Chondrocyte (in vitro differentiated cells): Measurements from ENCODE around the gene RCN1. TPM values are rescaled to one million over a fixed set of nuclear protein-coding genes. Genes with fewer than 3 reads are reported as not detected.

Source experiments
- DNase-seq: peaks from one replicate; pipeline ENCODE4 v3.0.0; 2021; ENCODE audit warnings: mixed read lengths, low spot score
- H3K27ac Mint-ChIP-seq: one replicate; pipeline ENCODE4 v1.8.0; 2021; ENCODE audit warnings: mild to moderate bottlenecking, moderate library complexity, mixed read lengths; ENCODE audit not compliant: unreplicated experiment
- H3K27me3 Mint-ChIP-seq: 2 replicates; pipeline ENCODE4 v1.8.0; 2021; ENCODE audit warnings: low read depth, mixed read lengths
- H3K36me3 Mint-ChIP-seq: 2 replicates; pipeline ENCODE4 v1.8.0; 2021; ENCODE audit warnings: low read depth, mixed read lengths
- H3K4me1 Mint-ChIP-seq: 2 replicates; pipeline ENCODE4 v1.8.0; 2021; ENCODE audit warnings: low read depth, mild to moderate bottlenecking, mixed read lengths
- H3K4me3 Mint-ChIP-seq: one replicate; pipeline ENCODE4 v1.8.0; 2021; ENCODE audit warnings: mild to moderate bottlenecking, moderate library complexity, mixed read lengths; ENCODE audit not compliant: unreplicated experiment
- H3K9me3 Mint-ChIP-seq: 2 replicates; pipeline ENCODE4 v1.8.0; 2021; ENCODE audit warnings: low read depth, mixed read lengths
- total RNA-seq: library from RNA; stranded (reverse); gene quantifications from 3 replicates; pipeline ENCODE4 v1.2.1, GENCODE V29; 2021
- TF ChIP-seq, protein P1 (sequence below): fragments of 200-600 bp; sonication (generic); IDR thresholded peaks from 2 replicates; pipeline ENCODE4 v1.5.0; 2021; ENCODE audit warnings: antibody characterized with exemption, mild to moderate bottlenecking, moderate library complexity

Gene RCN1
- total RNA-seq, 1 donor from 2014 or later: 232 TPM

DNA sequence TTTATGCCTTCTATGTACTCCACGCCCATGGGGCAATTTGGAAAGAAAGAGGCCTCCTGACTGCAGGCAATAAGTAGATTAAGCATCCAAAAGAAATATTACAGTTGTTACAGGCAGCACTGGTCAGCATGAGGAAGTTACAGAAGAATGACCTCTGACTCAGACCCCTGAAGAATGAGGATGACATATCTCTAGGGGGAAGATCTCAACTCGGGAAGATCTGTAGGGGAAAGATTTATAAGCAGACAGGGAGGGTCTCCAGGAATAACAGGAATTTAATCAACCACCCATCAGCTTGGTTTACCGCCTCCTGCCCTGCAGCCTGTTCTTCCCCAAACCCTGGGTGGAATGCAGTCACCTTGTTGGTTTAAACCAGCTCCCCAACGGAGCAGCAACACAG lies 58.0 kb downstream of the RCN1 start:
- no peak for DNase-seq
- H3K4me3 Mint-ChIP-seq: no peak overlapping the region

DNA sequence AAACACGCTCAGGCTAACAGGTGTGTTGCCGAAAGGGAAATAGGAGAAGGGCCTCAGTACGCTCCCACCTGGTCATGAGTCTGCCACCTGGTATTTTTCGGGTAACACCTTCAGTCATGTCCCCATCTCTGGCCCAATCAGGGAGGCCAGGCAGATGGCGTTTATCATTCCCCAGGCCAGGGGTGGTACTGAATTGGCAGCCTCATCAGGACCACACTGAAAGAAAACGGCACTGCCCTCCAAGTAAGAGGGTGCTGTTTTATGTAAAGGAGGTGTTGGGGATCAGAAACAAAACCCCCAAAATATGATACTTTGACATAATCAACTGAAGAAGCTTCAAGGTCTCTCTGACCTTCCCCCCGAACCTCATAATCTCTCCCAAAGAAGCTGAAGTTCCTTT lies 58.9 kb downstream of the RCN1 start:
- H3K36me3 Mint-ChIP-seq: no peaks in the 10 kb centered on the region
- TF ChIP-seq, protein P1, sequence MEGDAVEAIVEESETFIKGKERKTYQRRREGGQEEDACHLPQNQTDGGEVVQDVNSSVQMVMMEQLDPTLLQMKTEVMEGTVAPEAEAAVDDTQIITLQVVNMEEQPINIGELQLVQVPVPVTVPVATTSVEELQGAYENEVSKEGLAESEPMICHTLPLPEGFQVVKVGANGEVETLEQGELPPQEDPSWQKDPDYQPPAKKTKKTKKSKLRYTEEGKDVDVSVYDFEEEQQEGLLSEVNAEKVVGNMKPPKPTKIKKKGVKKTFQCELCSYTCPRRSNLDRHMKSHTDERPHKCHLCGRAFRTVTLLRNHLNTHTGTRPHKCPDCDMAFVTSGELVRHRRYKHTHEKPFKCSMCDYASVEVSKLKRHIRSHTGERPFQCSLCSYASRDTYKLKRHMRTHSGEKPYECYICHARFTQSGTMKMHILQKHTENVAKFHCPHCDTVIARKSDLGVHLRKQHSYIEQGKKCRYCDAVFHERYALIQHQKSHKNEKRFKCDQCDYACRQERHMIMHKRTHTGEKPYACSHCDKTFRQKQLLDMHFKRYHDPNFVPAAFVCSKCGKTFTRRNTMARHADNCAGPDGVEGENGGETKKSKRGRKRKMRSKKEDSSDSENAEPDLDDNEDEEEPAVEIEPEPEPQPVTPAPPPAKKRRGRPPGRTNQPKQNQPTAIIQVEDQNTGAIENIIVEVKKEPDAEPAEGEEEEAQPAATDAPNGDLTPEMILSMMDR: no peak
- H3K4me1 Mint-ChIP-seq: no peaks in the 10 kb centered on the region
- peaks cover 43% of the 10 kb centered on the region for H3K27me3 Mint-ChIP-seq
- H3K4me3 Mint-ChIP-seq: no peak overlapping the region
- no peaks in the 10 kb centered on the region for H3K9me3 Mint-ChIP-seq
- H3K27ac Mint-ChIP-seq: no peak overlapping the region
- no peak for DNase-seq

More for the DNA sequence above, 58.0 kb downstream of the RCN1 start:
- H3K36me3 Mint-ChIP-seq: no peaks in the 10 kb centered on the region
- H3K4me1 Mint-ChIP-seq: no peaks in the 10 kb centered on the region
- TF ChIP-seq, protein P1: no peak
- no peak overlapping the region for H3K27ac Mint-ChIP-seq
- peaks cover 37% of the 10 kb centered on the region for H3K27me3 Mint-ChIP-seq
- no peaks in the 10 kb centered on the region for H3K9me3 Mint-ChIP-seq

DNA sequence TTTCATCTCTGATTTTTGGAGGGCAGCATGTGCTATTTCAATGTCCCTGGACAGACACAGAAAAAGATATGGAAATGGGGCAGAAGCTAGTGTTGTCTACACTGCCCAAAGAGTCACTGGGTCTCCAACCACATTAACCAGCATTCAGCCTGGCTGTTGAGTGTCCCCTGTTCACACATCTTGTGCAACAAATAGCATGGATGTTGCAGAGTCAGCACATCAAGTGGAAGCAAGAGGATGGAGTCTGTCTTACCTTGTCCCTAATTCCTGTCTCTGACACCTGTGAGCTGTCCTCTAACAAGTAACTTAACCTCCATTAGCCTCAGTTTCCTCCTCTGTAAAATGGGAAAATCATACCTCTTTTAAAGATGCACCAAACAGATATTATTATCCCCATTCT lies 60.2 kb downstream of the RCN1 start:
- H3K27ac Mint-ChIP-seq: no peak overlapping the region
- no peaks in the 10 kb centered on the region for H3K9me3 Mint-ChIP-seq
- TF ChIP-seq, protein P1: no peak
- no peaks in the 10 kb centered on the region for H3K36me3 Mint-ChIP-seq
- no peaks in the 10 kb centered on the region for H3K4me1 Mint-ChIP-seq
- H3K27me3 Mint-ChIP-seq: peaks cover 46% of the 10 kb centered on the region
- H3K4me3 Mint-ChIP-seq: no peak overlapping the region
- no peak for DNase-seq

- Mint-ChIP-seq H3K27ac (no peak overlapping the region), H3K4me1 (no peaks in the 10 kb centered on the region), H3K4me3 (no peak overlapping the region), H3K36me3 (no peaks in the 10 kb centered on the region), H3K9me3 (peaks cover 4% of the 10 kb centered on the region), H3K27me3 (peaks cover 43% of the 10 kb centered on the region)
- TF ChIP-seq, protein P1: no peak
- DNase-seq: no peak
These were observed 61.3 kb downstream of the RCN1 start for GRCh38 chr11:32152216-32152615.

- Mint-ChIP-seq H3K36me3 (no peaks in the 10 kb centered on the region), H3K9me3 (peaks cover 4% of the 10 kb centered on the region), H3K27ac (no peak overlapping the region), H3K4me3 (no peak overlapping the region), H3K27me3 (peaks cover 44% of the 10 kb centered on the region), H3K4me1 (no peaks in the 10 kb centered on the region)
- TF ChIP-seq, protein P1: no peak
- DNase-seq: no peak
These were observed 61.9 kb downstream of the RCN1 start for GRCh38 chr11:32152821-32153220.
